D341Med (cell line): ENCODE results near the gene DIDO1.
"Not testable (repeated sequence)": the region's sequence is repeated elsewhere in the genome, so short reads cannot be mapped to it uniquely, and the experiment has no call there.

Experiments
- DNase-seq: peaks from one replicate; pipeline ENCODE4 v3.0.0; 2012; ENCODE audit warnings: low spot score

Gene DIDO1

DNA sequence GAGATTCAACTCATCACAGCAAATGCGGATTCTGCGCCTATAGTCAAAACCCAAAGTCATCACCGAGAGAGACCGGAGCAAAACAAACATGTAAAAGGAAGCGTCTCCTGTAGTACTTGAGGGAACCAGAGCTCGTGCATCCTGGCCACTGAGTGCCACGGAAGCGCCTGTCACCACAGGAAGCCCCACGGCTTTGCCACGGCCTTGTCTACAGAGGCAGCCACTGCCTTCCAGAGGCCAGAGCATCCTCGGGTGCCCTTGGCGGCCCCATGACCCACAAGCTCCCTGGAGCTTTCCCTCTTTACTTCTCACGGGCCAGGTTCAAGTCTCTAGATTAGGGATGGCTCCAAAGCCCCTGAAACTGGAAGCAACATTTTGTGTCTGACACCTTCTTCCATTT lies 72.2 kb downstream of the DIDO1 start:
- no peak for DNase-seq

DNA sequence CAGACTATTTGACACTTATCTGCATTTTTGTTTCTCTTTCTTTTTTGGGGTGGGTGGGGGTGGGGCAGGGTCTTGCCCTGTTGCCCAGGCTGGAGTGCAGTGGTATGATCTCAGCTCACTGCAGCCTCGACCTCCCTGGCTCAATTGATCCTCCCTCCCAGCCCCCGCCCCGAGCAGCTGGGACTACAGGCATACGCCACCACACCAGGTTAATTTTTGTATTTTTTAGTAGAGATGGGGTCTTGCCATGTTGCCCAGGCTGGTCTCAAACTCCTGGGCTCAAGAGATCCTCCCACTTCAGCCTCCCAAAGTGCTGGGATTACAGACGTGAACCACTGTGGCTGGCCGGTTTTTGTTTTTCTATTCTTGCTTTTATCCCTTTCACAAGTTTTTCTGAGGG lies 73.0 kb downstream of the DIDO1 start:
- DNase-seq, result not testable (repeated sequence)

DNA sequence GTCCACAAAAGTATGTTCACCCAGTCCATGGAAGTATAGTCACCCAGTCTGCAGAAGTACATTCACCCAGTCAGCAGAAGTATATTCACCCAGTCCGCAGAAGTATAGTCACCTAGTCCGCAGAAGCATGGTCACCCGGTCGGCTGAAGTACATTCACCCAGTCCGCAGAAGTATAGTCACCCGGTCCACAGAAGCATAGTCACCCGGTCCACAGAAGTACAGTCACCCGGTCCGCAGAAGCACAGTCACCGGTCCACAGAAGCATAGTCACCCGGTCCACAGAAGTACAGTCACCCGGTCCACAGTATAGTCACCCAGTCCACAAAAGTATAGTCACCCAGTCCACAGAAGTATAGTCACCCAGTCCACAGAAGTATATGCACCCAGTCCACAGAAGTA lies 73.5 kb downstream of the DIDO1 start:
- no peak for DNase-seq

DNA sequence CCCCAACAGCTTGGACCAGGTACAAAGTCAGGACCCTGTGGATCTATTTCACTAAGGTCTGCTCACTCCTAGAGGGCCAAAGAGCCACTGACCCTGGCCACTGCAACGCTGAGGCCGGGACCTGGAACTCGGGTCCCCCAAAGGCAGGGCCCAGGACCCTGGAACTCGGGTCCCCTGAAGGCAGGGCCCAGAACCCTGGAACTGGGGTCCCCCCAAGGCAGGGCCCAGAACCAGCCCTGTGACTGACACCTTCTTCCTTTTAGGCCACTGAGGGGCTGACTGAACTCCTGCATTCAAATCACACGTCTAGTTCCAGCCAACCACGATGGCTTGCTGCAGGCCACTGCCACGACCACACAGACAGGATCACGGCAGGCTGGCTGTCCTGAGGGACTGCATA lies 74.1 kb downstream of the DIDO1 start:
- no peak for DNase-seq

DNA sequence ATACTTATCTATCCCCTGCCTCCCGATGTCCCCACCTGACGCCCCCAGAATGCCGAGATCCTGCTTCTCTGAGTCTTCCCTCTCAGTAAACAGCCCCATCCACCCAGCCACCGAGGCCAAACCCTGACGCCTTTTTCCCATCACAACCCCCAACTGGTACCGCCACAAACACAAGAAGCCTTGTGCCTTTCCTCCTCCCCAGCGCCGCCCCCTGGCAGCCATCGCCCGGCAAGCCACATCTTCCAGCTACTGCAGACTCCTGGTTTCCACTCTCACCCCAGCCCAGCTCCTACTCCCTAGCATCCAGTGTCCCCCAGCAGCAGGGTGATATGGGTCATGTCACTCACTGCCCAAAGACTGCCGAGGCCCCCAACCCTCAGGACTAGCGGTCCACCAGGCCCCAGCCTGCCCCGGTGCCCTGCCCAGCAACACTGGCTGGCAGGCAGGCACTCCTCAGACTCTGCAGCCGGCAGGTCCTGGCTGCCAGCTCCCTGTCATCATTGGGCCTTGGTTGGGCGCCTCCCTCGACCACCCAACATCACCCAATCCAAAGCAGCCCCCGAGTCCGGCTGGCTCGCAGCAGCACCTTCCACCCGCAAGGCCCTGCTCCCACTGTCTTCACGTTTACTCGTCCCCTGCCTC lies 75.9 kb downstream of the DIDO1 start:
- no peak for DNase-seq

DNA sequence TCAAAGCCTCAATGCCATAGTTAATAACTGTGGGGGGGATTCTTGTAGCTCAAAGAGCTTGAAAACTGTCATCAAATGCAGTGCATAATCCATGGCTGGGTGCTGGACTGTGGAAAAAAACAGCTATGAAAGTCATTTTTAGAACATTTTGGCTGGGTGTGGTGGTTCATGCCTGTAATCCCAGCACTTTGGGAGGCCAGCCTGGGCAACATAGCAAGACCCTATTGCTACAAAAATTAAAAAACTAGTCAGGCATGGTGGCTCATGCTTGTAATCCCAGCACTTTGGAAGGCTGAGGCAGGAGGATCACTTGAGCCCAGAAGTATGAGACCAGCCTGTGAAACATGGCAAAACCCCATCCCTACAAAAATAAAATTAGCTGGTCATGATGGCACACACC lies 76.9 kb downstream of the DIDO1 start:
- no peak for DNase-seq

DNA sequence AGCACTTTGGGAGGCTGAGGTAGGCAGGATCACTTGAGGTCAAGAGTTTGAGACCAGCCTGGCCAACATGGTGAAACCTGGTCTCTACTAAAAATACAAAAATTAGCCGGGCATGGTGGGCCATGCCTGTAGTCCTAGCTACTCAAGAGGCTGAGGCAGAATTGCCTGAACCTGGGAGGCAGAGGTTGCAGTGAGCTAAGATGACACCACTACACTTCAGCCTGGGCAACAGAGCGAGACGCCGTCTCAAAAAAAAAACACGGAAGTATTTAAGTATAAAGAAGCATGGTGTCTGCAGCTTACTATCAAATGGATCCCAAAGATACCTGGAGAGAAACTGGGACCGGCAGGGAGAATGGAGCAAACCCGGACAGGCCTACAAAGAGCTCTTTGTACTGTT lies 77.4 kb downstream of the DIDO1 start:
- not testable (repeated sequence) for DNase-seq

DNA sequence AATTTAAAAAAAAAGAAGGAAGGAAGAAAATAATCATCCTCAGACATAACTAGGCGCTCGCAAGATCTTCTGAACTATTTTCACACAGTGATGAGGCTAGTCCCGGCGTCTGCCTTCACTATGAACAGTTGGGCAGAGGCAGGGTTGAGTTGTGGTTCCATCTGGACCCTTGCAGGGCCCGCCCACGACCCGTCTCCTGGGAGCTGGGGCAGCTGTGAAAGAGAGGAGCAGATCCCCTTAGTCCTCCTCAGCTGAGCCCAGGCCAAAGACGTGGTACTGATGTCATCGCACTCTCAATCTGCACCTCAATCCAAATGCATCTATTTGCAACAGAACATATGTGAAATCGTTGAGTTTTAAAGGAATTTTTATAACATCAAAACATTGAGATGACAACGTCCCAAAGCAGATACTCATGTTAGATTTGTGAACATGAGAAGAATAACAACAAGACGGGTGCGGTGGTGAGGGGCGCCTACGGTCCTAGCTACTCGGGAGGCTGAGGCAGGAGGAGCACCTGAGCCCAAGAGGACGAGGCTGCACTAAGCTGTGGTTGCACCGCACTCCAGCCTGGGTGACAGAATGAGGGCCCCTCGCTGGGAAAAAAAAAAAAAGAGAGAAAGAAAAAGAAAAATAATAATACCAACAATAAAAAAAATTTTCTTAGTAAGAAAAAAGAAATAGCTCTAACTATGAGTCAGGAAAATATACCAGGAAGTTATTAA lies 80.0 kb downstream of the DIDO1 start:
- peak; percentile 84 for DNase-seq

DNA sequence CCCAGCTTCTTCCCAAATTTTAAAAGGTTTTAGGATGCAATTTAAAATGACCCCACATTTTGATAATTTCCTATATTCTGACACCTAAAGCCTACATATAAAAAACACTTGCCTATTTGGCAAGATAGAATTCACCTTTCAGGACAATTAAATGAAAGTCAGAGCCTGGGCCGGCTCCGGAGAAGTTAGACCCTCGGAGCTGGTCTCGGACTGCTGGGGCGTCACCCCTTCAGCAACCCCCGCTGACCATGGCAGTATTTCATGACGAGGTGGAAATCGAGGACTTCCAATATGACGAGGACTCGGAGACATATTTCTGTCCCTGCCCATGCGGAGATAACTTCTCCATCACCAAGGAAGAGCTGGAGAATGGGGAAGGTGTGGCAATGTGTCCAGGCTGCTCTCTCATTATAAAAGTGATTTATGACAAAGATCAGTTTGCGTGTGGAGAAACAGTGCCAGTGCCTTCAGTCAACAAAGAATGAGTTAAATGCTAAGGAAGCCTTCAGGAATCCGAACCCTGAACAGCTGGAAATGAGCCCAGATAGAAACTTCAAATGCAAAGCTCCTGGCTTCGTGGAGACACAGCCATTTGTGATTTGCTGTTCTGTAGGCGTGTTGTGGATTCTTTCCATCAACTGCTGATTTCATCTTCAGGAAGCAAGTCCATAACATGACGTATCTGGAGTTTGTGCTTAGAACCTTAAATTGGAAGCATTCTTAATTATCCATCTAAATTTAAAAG lies 80.7 kb downstream of the DIDO1 start:
- no peak for DNase-seq

DNA sequence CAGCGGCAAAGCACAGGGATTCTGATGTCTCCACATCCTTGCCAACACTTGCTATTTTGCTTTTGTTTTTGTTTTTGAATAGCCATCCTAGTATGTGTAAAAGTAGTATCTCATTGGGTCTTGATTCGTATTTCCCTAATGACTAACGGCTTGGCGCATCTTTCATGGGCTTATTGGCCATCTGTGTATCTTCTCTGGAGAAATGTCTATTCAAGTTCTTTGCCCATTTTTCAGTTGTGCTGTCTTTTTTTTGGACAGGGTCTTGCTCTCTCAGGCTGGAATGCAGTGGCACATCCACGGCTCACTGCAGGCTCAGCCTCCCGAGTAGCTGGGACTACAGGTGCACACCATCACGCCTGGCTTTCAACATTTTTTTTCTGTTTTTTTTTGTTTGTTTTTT lies 82.1 kb downstream of the DIDO1 start:
- DNase-seq, result no peak

DNA sequence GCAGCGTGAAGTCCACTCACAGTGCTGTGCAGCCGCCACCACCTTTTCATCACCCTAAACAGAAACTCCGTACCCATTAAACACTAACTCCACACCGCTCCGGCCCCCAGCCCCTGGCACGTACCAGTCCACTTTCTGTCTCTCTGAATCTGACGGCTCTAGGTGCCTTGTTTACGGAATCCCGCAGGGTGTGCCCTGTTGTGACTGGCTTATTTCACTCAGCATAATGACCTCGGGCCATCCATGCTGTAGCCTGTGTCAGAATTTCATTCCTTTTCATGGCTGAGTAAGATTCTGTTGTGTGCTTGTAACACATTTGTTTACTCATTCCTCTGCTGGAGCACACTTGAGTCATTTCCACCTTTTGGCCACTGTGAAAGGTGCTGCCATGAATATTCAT lies 82.6 kb downstream of the DIDO1 start:
- no peak for DNase-seq

DNA sequence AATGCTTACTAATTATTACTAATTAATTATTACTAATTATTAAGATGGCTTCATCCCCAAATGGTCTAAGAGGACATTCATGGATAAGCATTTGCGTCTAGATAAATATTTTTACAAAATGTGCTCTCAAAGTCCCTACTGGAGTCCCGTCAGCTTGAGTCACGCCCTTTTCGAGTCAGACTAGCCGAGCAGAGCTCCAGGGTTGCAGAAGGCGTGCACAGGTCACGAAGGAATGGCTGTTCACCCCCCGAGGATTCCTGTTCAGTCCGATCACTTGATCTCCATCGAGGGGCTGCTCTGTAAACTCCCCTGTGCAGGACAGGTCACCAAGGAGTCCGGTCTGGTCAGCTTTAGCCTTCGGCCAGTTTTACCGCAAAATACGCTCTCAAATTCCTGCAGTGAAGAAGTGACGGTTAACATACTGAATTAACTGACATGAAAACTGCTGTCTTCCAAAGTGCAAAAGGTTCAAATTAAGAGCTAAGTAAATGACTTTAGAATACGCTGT lies 84.5 kb downstream of the DIDO1 start:
- DNase-seq, result no peak

DNA sequence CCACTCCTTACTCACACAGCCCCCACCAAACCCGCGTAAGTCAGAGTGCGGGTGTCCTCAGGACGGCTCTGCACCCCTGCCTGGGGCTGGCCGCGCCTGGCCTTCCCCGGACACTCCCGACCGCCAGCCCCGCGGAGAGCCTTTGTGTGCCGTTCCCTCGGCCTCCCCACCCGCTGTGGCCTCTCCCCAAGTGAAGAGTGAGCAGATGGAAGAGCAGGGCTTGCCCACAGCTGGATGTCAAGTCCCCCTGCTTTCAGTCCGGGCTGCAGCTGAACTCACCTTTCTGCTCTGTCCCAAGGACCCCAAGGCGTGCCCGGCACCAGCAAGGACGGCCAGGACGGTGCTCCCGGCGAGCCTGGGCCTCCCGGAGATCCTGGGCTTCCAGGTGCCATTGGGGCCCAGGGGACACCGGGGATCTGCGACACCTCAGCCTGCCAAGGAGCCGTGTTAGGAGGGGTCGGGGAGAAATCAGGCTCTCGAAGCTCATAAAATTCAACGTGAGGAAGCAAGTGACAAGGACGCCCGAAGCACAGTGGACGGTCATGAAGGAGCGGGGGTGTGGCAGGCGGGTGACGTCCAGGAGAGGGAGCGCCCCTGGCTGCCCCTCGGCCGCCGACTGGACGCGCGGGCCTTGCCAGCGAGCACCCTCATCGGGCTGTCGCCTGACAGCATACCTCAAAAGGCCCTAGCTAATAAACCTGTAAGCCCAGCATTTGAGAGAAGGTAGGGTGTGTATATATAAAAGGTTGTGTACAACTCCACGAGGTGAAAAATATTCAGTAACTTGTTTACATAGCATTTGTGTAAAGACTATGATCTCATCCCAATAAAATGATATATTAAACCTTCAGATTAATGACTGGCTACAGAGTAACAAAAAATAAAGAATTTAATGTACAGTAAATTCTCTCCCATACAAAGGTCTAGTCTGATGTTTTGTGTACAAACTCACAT lies 85.8 kb downstream of the DIDO1 start:
- no peak for DNase-seq

DNA sequence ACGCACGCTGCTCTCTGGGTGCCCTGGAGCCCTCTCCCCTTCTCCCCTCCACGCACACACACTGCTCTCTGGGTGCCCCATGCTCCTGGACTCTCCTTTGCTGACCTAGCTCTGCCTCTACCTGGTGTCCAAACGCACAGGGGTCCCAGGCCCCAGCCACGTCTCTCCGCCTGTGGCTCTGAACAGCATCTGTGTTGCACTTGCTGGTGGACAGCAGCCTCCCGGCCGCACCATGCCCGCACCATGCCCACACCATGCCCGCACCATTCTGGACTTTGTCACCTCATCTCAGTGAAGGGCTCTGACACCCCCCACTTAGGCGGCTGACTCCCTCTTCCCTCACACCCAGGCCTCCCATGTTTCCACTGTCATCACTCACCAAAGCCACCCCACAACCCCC lies 86.5 kb downstream of the DIDO1 start:
- no peak for DNase-seq

DNA sequence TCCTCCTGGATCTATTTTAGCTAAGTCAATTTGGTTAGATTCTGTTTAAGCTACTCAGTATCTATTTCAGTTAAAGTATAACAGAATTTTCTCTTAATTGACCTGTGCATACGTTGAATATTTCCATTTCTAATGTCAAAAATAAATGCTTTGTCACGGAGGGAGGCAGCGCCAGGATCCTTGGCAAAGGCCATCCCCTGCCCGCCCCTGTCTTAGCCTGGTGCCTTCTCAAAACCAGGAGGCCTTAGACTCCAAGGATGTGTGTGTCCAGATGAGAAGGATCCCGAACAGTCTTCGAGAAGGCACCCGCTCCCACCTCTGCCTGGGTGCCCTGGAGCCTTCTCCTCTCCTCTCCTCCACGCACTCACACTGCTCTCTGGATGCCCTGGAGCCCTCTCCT lies 87.0 kb downstream of the DIDO1 start:
- DNase-seq, result no peak

DNA sequence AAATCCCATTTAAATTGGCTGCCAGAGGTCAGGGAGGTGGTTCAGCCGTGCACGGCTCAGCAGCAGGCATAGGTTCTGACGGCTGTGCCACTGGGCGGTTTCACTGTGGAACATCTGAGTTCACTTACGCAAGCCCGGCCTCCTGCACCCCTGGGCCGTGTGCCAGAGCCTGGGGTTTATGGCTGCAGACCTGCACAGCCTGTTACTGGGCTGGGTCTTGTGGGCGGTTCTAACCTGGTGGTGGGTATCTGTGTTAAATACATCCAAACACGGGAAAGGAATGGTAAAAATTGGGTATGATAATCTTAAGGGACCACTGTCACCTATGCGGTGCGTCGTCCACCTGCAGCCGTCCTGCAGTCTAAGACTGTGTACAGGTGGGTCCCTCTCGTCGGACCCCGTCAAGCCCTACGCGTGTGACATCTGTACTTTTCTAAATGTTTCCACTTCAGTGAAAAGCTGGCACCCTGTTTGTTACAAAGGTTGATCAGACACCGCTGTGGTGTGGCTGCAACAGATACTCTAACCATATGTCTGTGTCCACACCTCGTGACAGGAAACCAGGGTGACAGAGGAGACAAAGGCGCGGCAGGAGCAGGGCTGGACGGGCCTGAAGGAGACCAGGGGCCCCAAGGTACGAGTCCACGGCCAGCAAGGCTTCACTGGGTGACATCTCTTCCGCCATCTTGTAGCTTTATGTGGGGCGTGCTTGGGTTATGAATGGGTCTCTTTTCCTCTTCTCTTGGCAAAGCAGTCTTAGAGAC lies 88.0 kb downstream of the DIDO1 start:
- no peak for DNase-seq

DNA sequence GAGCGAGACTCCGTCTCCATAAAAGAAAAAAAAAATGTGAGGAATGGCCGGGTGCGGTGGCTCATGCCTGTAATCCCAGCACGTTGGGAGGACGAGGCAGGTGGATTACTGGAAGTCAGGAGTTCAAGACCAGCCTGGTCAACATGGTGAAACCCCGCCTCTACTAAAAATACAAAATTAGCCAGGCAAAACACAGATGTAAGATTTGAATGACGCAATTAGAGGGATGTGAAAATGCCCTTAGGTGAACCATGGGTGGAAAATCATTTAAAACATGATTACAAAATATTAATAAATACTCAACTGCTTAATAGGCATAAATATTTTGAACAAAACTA lies 88.5 kb downstream of the DIDO1 start:
- no peak for DNase-seq

DNA sequence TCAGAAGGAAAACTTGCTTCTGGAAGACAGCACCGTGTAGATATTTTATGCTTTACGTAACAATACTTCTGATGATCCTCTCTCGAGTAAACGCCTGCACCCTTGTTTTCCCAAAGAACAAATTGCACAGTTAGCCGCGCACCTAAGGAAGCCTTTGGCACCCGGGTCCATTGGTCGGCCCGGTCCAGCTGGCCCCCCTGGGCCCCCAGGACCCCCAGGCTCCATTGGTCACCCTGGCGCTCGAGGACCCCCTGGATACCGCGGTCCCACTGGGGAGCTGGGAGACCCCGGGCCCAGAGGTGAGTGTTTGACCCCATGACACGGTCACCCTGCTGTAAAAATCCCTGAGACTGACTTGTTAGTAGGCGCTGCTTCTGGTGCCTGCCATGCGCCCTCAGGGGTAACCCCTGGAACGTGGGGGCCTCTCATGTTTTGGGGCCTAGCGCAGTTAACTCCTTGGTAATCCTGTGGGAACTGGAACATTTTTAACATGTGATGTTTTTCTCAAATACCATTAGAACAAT lies 89.3 kb downstream of the DIDO1 start:
- DNase-seq, result no peak

DNA sequence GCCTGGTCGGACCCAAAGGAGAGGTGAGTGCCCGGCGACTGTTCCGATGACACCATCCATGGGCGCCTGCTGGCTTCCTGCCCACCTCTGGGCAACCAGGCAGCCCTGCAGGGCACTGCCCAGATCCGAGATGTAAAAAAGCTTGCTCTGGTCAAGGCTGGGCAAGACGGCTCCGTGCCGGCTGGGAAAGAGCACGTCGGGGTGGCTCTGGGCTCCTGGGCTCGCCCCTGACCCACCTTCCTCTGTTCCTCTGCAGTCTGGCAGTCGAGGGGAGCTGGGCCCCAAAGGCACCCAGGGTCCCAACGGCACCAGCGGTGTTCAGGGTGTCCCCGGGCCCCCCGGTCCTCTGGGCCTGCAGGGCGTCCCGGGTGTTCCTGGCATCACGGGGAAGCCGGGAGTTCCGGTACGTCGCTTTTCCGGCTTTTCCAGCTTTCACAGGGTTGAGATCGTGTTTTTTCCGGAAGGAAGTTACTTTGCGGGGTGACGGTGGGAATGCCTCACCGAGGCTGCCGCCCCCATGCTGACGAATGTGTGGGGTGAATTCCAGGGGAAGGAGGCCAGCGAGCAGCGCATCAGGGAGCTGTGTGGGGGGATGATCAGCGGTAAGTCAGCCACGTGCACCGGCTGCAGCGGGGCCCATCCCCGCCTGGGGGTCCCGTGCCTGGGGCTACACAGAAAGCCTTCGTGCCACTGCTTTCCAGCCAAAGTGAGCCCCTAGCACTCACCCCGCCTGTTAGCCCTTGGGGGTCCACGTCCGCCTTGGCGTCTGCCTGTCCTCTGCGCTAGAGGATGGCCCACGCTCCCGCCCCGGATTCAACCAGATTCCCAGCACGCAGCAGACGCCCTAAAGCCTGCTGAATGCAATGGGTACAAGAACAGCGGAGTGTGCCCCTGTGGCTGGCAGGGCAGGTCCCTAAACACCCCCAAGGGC lies 90.1 kb downstream of the DIDO1 start:
- no peak for DNase-seq
